Small intestine (tissue), 7 donors: ENCODE data around the gene XPO4. TPM values are rescaled to one million over a fixed set of nuclear protein-coding genes. Genes with fewer than 3 reads are reported as not detected.
"Not testable (repeated sequence)": the region's sequence is repeated elsewhere in the genome, so short reads cannot be mapped to it uniquely, and the experiment has no call there.

Experiments used
- DNase-seq, 2 donors: peaks; one replicate each; pipeline versions ENCODE4 v3.0.0 to v3.0.0-alpha.2; 2013
- FAIRE-seq: peaks from 2 replicates; lab custom pipeline; 2012; peaks lifted over from hg19 to GRCh38; lab: Jason Lieb, UNC
- H3K27ac ChIP-seq, 3 donors: one replicate each; pipeline ENCODE4 v1.5.1; 2013; ENCODE audit warnings: low read length in 2 of 3, mild to moderate bottlenecking in 2 of 3, control low read depth in 1 of 3, inconsistent platforms in 1 of 3, low read depth in 1 of 3, moderate library complexity in 1 of 3
- H3K27me3 ChIP-seq, 3 donors: one replicate each; pipeline ENCODE4 v1.6.1; 2013; ENCODE audit warnings: low read length in 3 of 3, inconsistent platforms in 1 of 3; ENCODE audit not compliant: control insufficient read depth in 3 of 3, insufficient read depth in 3 of 3
- H3K36me3 ChIP-seq, 3 donors: one replicate each; pipeline ENCODE4 v1.6.1; 2013; ENCODE audit warnings: low read length in 3 of 3, inconsistent platforms in 1 of 3, low read depth in 1 of 3, mild to moderate bottlenecking in 1 of 3, moderate library complexity in 1 of 3; ENCODE audit not compliant: control insufficient read depth in 3 of 3, insufficient read depth in 2 of 3
- H3K4me1 ChIP-seq, 3 donors: one replicate each; pipeline ENCODE4 v1.6.1; 2013; ENCODE audit warnings: low read length in 2 of 3, inconsistent platforms in 1 of 3, low read depth in 1 of 3, mild to moderate bottlenecking in 1 of 3, moderate library complexity in 1 of 3; ENCODE audit not compliant: control insufficient read depth in 3 of 3, insufficient read depth in 2 of 3
- H3K4me3 ChIP-seq, 3 donors: one replicate each; pipeline ENCODE4 v1.5.1; 2013; ENCODE audit warnings: low read length in 3 of 3, control low read depth in 1 of 3, inconsistent platforms in 1 of 3, low read depth in 1 of 3, mild to moderate bottlenecking in 1 of 3, moderate library complexity in 1 of 3
- H3K9me3 ChIP-seq, 2 donors: one replicate each; pipeline ENCODE4 v1.6.1; 2013; ENCODE audit warnings: low read depth in 1 of 2, low read length in 1 of 2; ENCODE audit not compliant: control insufficient read depth in 2 of 2, insufficient read depth in 1 of 2
- WGBS, 3 donors: extraction: QIAGEN DNeasy Blood & Tissue Kit; methylation state at CpG; one replicate each; pipeline ENCODE4 v1.1.7; 2013; 5-methylcytosine and 5-hydroxymethylcytosine counted together
- polyA plus RNA-seq, 4 donors: library from polyadenylated mRNA; stranded (reverse) in 3 of 4; unstranded in 1 of 4; fragments of 200-250 nt in 3 of 4; fragments of 120-200 nt in 1 of 4; gene quantifications; one replicate each; pipeline versions ENCODE4 v1.2.1 to v1.2.3, GENCODE V29; 2013
- donor health status: healthy with polysubstance abuse.
- donor health status: control.
- donor health status: control.
- donor health status: Bipolar disorder and iron deficiency.
- donor health status: healthy.

XPO4 gene
- polyA plus RNA-seq, 4 donors: 1.3 to 10.7 (median 3.0) TPM

DNA sequence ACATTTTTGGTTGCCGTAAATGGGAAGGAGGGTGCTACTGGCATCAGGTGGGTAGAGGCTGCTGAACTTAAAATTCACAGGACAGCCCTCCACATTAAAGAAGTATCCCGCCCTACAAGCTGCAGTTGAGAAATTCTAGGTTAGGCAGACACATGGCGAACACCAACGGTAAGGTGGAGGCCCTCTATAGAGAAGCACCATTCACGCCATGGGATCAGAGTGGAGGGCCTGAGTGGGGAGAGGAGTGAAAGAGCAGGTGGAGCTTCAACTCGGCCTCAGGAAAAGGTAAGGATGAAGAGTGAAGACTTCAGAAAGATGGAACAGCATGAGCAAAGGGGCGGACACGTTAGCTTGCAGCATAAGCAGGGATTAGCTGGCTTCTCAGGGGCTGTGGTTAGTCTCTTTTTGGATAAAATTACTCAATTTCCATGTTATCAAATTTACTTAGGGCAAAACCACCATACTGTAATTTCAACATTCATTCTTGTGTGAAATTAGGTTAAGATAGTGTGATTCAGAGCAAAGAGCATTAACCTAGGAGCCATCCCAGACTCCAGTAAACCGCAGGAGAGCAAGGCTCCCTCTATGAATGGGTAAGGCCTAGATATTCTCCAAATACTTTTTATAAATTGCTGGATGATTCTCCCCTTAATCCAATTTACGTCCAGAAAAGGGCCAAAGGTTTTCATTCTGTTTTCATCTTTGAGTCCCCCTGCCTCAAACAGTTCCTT, 130.0 kb downstream of the XPO4 start:
- peaks cover 0 to 16% of the 10 kb centered on the region in 2 donors for H3K9me3 ChIP-seq
- peak overlapping the region in 2 of 3 donors; percentile 57 to 81 for H3K27ac ChIP-seq
- no peak for FAIRE-seq
- H3K27me3 ChIP-seq: no peaks in the 10 kb centered on the region
- H3K4me3 ChIP-seq: peak overlapping the region in 2 of 3 donors; percentile 66 to 86
- H3K36me3 ChIP-seq: peaks cover 0 to 7% (median 0%) of the 10 kb centered on the region in 3 donors
- 82 to 86% (median 84%) methylated on average over 10 of the region's 10 CpGs for WGBS, 3 donors
- H3K4me1 ChIP-seq: peaks cover 0 to 3% (median 0%) of the 10 kb centered on the region in 3 donors
- peak in 1 of 2 donors; percentile 6 for DNase-seq

DNA sequence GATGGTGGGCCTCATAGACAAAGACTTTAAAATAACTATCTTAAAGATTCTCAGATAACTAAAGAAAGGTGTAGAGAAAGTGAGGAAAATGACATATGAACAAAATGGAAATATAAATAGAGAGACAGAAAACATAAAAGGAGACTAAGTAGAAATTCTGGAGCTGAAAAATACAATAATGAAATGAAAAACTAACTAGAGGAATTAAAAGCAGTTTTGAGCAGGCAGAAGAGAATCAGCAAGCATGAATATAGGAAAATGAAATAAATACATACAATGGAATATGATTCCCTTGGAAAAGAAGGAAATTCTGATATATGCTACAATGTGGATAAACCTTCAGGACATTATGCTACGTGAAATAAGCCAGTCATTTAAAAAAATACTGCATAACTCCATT, 132.7 kb downstream of the XPO4 start:
- FAIRE-seq (no peak), DNase-seq (no peak)
- Histone ChIP-seq H3K36me3 (peaks cover 0 to 7% (median 0%) of the 10 kb centered on the region in 3 donors), H3K9me3 (peaks cover 0 to 22% of the 10 kb centered on the region in 2 donors), H3K27me3 (no peaks in the 10 kb centered on the region), H3K4me1 (peaks cover 0 to 3% (median 0%) of the 10 kb centered on the region in 3 donors), H3K27ac (no peak overlapping the region), H3K4me3 (no peak overlapping the region)
- WGBS, 3 donors: 92 to 100% (median 97%) methylated on average over 1 of the region's 1 CpG

DNA sequence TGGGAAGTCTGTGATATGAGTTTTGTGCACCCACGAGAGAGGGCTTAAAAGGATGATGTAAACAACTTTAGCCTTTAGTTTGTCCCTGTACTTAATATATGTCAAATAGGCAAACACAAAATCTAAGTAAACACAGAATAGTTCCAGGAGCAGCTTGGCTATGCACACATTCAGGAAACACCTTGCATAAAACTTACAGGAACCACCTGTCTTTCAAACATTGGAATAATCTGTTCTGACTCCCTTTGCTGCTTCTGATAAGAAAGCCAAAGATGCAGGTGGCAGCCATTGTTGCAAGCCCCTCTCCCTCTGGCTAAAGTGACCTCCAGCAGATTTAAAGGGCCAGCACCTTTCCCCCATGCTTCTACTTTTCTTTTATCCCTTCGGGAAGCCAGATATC, 133.5 kb downstream of the XPO4 start:
- no peak for FAIRE-seq
- 77 to 91% (median 91%) methylated on average over 2 of the region's 2 CpGs for WGBS, 3 donors
- DNase-seq: peak in 1 of 2 donors; percentile 6

DNA sequence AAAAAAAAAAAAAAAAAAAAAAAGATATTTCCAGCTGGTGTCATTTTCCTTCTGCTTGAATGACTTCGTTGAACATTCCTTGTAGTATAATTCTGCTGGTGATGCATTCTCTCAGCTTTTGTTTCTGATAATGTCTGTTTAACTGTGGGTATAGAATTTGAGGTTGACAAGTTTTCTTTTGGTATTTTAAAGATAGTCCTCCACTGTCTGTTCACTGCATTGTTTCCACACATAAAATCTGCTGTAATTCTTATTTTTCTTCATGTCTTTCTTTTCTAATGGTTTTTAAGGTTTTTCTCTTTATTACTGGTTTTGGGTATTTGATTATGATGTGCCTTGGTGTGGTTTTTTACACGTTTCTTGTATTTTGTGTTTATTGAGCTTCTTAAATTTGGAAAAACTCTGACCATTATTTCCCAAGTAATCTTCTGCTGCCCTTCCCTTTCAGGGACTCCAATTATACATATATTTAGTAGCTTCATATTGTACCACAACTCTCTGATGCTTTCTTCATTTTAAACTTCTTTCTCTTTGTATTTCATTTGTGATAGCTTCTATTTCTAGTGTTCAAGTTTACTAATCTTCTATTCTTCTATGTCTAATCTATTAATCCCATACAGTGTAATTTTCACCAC, 135.1 kb downstream of the XPO4 start:
- no peak overlapping the region for H3K4me3 ChIP-seq
- 90 to 97% (median 95%) methylated on average over 2 of the region's 2 CpGs for WGBS, 3 donors
- FAIRE-seq: no peak

More for the DNA sequence above, 133.5 kb downstream of the XPO4 start:
- H3K4me1 ChIP-seq: peaks cover 0 to 3% (median 0%) of the 10 kb centered on the region in 3 donors
- H3K27me3 ChIP-seq: no peaks in the 10 kb centered on the region
- peaks cover 0 to 22% of the 10 kb centered on the region in 2 donors for H3K9me3 ChIP-seq
- peaks cover 0 to 7% (median 0%) of the 10 kb centered on the region in 3 donors for H3K36me3 ChIP-seq
- no peak overlapping the region for H3K27ac ChIP-seq
- no peak overlapping the region for H3K4me3 ChIP-seq

DNA sequence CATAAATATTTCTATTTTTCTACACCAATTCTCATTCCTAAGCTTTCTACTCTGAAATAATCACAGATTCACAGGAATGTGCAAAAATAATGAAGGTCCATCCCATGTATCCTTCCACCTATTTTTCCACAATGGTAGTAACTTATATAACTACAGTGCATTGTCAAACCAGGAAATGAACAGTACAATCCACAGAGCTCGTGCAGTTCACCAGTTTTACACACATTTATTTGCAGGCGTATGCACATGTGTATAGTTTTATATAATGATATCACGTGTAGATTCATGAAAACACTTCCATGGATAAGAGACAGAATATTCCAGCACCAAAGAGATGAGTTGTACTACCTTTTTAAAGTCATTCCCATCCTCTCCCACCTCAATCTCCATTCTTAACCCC, 141.7 kb downstream of the XPO4 start:
- H3K36me3 ChIP-seq: peaks cover 0 to 3% (median 0%) of the 10 kb centered on the region in 3 donors
- H3K4me3 ChIP-seq: no peak overlapping the region
- no peaks in the 10 kb centered on the region for H3K4me1 ChIP-seq
- 72 to 85% (median 79%) methylated on average over 3 of the region's 3 CpGs for WGBS, 3 donors
- no peak overlapping the region for H3K27ac ChIP-seq
- no peak for DNase-seq
- FAIRE-seq: no peak
- H3K27me3 ChIP-seq: no peaks in the 10 kb centered on the region
- peaks cover 0 to 14% of the 10 kb centered on the region in 2 donors for H3K9me3 ChIP-seq

More for the DNA sequence above, 135.1 kb downstream of the XPO4 start:
- H3K9me3 ChIP-seq: peaks cover 0 to 22% of the 10 kb centered on the region in 2 donors
- H3K4me1 ChIP-seq: no peaks in the 10 kb centered on the region
- H3K27me3 ChIP-seq: no peaks in the 10 kb centered on the region
- no peak overlapping the region for H3K27ac ChIP-seq
- H3K36me3 ChIP-seq: peaks cover 0 to 7% (median 0%) of the 10 kb centered on the region in 3 donors
- no peak for DNase-seq

DNA sequence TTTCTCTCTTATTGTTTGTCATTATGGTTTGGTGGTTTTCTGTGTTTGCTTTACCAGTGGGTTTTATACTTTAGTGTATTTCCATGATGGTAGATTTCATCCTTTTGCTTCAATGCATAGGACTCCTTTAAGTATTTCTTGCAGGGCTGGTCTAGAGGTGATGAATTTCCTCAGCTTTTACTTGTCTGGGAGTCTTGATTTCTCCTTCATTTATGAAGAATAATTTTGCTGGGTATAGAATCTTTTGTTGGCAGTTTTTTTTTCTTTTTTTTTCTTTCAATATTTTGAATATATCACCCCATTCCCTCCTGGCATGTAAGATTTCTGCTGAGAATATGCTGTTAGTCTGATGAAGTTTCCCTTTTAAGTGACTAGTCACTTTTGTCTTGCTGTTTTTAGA, 148.5 kb downstream of the XPO4 start:
- FAIRE-seq (no peak), DNase-seq (no peak)
- Histone ChIP-seq H3K4me3 (no peak overlapping the region), H3K9me3 (peaks cover 0 to 20% of the 10 kb centered on the region in 2 donors), H3K27me3 (no peaks in the 10 kb centered on the region), H3K27ac (no peak overlapping the region), H3K4me1 (no peaks in the 10 kb centered on the region), H3K36me3 (peaks cover 0 to 10% (median 0%) of the 10 kb centered on the region in 3 donors)

DNA sequence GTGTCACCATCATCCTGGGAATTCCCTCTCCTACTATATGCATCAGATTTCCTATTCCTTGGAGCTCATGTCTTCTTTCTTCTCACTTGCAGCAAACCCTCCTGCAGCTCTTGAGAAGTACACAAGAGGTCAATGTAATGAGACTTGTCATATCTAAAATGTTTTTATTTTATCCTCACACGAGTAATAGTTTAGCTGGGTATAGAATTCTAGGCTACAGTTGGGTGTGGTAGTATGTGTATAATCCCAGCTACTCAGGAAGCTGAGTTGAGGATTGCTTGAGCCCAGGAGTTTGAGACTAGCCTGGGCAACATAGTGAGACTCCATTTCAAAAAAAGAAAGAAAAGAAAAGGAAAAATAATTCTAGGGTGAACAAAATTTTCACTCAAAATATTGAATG, 153.2 kb downstream of the XPO4 start:
- Histone ChIP-seq H3K36me3 (no peaks in the 10 kb centered on the region), H3K4me3 (no peak overlapping the region), H3K4me1 (no peaks in the 10 kb centered on the region), H3K27me3 (no peaks in the 10 kb centered on the region), H3K27ac (no peak overlapping the region), H3K9me3 (peaks cover 0 to 6% of the 10 kb centered on the region in 2 donors)
- 94 to 100% (median 97%) methylated on average over 1 of the region's 1 CpG for WGBS, 3 donors
- DNase-seq: no peak
- no peak for FAIRE-seq

DNA sequence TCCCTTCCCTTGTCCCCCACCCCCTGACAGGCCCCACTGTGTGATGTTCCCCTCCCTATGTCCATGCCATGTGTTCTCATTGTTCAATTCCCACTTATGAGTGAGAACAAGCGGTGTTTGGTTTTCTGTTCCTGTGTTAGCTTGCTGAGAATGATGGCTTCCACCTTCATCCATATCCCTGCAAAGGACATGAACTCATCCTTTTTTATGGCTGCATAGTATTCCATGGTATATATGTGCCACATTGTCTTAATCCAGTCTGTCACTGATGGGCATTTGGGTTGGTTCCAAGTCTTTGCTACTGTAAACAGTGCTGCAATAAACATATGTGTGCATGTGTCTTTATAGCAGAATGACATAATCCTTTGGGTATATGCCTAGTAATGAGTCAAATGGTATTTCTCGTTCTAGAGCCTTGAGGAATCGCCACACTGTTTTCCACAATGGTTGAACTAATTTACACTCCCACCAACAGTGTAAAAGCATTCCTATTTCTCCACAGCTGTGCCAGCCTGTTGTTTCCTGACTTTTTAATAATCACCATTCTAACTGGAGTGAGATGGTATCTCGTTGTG, 158.6 kb downstream of the XPO4 start:
- H3K9me3 ChIP-seq, H3K4me3 ChIP-seq, H3K27me3 ChIP-seq, H3K27ac ChIP-seq, H3K4me1 ChIP-seq, H3K36me3 ChIP-seq, DNase-seq, FAIRE-seq: not testable (repeated sequence)
- WGBS, 3 donors: 93 to 96% (median 94%) methylated on average over 4 of the region's 4 CpGs
